ENCODE data around the gene PRSS3.

The PRSS3 gene

DNA sequence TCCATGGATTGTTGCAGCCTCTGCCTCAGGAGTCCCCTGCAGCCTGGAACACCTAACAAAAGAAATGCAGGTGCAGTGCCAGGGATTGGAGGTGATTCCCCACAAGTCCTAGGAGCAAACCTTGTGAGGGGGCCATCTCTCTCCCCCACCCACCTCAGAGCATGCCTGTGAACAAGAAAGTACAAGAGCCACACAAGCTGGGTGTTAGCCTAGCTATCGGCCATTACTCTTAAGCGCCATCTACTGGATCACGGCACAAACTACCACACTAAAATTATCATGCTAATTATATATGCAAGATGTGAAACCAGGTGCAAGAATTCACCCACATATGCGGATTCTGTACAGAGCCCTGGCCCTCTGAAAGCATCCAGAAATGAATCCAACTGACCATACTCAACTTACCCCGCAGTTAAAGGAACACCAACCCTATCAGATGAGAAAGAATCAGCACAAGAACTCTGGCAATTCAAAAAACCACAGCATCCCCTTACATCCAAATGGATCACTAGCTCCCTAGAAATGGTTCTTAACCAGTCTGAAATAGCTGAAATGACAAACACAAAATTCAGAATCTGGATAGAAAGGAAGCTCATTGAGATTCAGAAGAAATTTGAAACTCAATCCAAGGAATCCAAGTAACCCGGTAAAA lies 16.5 kb upstream of the PRSS3 start:
- CTCF ChIA-PET = interaction anchor here (0.6 to 3.6 kb wide), 29 partner anchors 9 to 727 kb away, joined by 3 to 24 read pairs (median 4); partner anchors contain the start of gene PRSS3
- TF ChIP-seq, protein P1, sequence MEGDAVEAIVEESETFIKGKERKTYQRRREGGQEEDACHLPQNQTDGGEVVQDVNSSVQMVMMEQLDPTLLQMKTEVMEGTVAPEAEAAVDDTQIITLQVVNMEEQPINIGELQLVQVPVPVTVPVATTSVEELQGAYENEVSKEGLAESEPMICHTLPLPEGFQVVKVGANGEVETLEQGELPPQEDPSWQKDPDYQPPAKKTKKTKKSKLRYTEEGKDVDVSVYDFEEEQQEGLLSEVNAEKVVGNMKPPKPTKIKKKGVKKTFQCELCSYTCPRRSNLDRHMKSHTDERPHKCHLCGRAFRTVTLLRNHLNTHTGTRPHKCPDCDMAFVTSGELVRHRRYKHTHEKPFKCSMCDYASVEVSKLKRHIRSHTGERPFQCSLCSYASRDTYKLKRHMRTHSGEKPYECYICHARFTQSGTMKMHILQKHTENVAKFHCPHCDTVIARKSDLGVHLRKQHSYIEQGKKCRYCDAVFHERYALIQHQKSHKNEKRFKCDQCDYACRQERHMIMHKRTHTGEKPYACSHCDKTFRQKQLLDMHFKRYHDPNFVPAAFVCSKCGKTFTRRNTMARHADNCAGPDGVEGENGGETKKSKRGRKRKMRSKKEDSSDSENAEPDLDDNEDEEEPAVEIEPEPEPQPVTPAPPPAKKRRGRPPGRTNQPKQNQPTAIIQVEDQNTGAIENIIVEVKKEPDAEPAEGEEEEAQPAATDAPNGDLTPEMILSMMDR (IDR thresholded peaks at IDR 0.05; ENCODE audit: control extremely low read depth, extremely low read depth, low read depth, missing control alignments) = peak; percentile 86
- DNase-seq (ENCODE audit: extremely low spot score) = peak; percentile 74
- POLR2A ChIA-PET = no interaction called here

DNA sequence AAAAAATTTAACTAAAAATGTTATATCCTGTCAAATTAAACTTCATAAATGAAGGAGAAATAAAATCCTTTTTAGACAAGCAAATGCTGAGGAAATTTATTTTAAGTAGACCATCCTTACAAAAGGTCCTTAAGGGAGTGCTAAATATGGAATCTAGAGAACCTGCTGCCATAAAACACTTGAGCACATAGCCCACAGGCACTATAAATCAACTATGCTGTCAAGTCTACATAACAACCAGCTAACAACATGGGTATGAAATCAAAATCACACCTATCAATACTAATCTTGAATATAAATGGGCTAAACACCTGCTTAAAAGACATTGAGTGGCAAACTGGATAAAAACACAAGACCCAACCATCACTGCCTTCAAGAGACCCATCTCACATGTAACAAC lies 15.1 kb upstream of the PRSS3 start:
- TF ChIP-seq, protein P1 (IDR thresholded peaks at IDR 0.05; ENCODE audit: control extremely low read depth, extremely low read depth, low read depth, missing control alignments) = no peak
- no peak for DNase-seq (ENCODE audit: extremely low spot score)
- ChIA-PET POLR2A (no interaction called here), CTCF (interaction anchor here (1.3 to 3.6 kb wide), 3 partner anchors 31 to 157 kb away, joined by 4 to 20 read pairs (median 7); no protein-coding TSS in a partner anchor)

GRCh38 chr9:33781736-33782135 lies 13.6 kb upstream of the PRSS3 start:
- DNase-seq (ENCODE audit: extremely low spot score) = no peak
- ChIA-PET CTCF (no interaction called here), POLR2A (no interaction called here)
- TF ChIP-seq, protein P1 (IDR thresholded peaks at IDR 0.05; ENCODE audit: control extremely low read depth, extremely low read depth, low read depth, missing control alignments) = no peak

DNA sequence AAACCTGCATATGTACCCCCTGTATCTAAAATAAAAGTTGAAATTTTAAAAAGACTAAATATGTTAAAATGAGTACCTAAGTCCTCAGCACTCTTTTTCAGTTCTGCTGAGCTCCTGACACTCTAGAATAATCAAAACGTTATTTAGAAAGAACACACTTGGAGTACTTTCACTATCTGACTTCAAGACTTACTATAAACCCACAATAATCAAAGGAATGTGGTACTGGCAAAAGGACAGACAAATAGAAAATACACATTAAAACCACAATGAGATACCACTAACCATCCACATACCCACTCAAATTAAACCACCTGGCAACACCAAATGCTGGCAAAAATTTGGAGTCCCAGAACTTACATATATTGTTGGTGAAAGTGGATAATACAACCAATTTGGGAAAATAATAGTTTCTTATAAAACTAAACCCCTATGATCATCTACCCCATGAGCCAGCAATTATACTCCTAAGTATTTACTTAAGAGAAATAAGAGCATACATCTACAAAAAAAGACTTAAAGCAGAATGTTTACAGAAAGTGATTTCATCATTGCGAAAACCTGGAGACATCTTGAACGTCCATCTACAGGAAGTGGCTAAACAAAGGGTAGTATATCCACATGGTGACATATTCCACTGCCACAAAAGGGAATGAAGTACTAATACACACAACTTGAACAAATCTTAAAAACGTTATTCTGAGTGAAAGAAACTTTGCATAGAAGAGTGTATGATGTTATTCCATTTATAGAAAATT lies 12.8 kb upstream of the PRSS3 start:
- ChIA-PET CTCF (no interaction called here), POLR2A (no interaction called here)

GRCh38 chr9:33785914-33786313 lies 9.4 kb upstream of the PRSS3 start:
- CTCF ChIA-PET = no interaction called here
- POLR2A ChIA-PET = no interaction called here
- TF ChIP-seq, protein P1 (IDR thresholded peaks at IDR 0.05; ENCODE audit: control extremely low read depth, extremely low read depth, low read depth, missing control alignments) = no peak
- DNase-seq (ENCODE audit: extremely low spot score) = no peak

More for the DNA sequence above, 12.8 kb upstream of the PRSS3 start:
- TF ChIP-seq, protein P1 (IDR thresholded peaks at IDR 0.05; ENCODE audit: control extremely low read depth, extremely low read depth, low read depth, missing control alignments) = no peak
- DNase-seq (ENCODE audit: extremely low spot score) = no peak

DNA sequence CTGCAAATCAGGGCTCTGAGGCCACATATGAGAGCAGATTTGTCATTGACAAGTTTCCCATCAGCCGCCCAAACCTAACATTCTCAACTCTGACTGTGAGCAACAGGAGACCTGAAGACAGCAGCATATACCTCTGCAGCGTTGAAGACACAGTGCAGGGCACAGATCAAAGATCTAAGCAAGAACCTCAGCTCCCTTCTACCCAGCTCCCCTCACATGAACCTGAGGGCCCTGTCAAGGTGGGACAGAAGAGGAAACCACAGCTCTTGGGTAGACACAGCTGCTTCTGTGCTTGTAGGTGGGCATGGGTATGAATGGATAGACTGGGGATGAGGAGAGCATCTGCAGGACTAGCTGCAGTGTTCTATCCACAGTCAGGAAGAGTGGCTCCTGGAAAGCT lies 8.7 kb upstream of the PRSS3 start:
- TF ChIP-seq, protein P1 (IDR thresholded peaks at IDR 0.05; ENCODE audit: control extremely low read depth, extremely low read depth, low read depth, missing control alignments) = no peak
- CTCF ChIA-PET = interaction anchor here (1.7 to 2.9 kb wide), 2 partner anchors 8 to 49 kb away, joined by 5 to 18 read pairs; no protein-coding TSS in a partner anchor
- POLR2A ChIA-PET = no interaction called here
- DNase-seq (ENCODE audit: extremely low spot score) = no peak
